Epithelial cell of proximal tubule (primary cell): ENCODE results near the gene TMEM244. TPM values are rescaled to one million over a fixed set of nuclear protein-coding genes. Genes with fewer than 3 reads are reported as not detected.
"Not testable (repeated sequence)": the region's sequence is repeated elsewhere in the genome, so short reads cannot be mapped to it uniquely, and the experiment has no call there.

Experiments
- DNase-seq: peaks from one replicate; pipeline ENCODE4 v3.0.0-alpha.2; 2011; ENCODE audit warnings: low read depth
- H3K4me3 ChIP-seq: 2 replicates; pipeline ENCODE4 v1.5.1; 2011; ENCODE audit warnings: low read depth, mild to moderate bottlenecking, low read length
- total RNA-seq: library from RNA; depleted of rRNA; stranded (reverse); fragments of >200 nt; gene quantifications from 2 replicates; pipeline ENCODE4 v1.2.3, GENCODE V29; 2015
- TF ChIP-seq, protein P1 (sequence below): conservative IDR thresholded peaks from 2 replicates; pipeline ENCODE4 v1.5.1; 2012; ENCODE audit warnings: low read depth, mild to moderate bottlenecking, low read length

The TMEM244 gene
- total RNA-seq, 1 donor from 2014 or later, result not detected

DNA sequence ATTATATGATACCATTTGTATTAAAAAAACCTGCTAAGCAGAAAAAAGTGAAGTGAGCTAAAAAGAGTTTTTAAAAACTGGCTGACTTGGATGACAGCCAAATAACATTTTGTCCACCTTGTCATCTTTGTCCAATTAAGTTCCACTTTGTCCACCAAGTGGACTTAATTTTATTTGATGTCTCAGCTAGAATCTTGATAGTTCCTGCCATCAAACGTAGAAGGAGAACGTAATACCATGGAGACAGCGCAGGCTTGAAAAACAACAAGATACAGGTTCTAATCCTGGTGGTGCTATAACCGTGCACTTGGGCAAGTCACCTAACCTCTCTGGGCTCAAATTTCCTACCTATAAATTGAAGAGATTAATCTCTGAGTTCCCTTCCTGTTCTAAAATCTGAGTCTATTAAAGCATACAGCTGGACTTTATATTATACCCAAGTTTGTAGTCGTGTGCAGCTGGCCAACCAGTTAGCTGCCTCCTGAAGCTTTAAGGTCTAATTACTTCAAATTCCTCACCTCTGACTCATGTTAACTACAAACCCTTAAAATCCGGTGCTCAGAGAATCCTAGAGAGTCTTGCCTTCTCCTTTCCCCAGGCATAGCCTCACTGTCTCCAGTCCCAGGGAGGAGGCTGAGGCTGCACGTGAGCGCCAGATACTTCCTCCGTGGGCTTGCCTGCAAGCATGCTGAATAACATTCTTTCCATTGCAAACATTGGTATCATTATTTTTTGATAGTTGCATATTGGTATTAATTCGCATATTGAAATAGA lies 16.8 kb downstream of the TMEM244 start:
- peak; percentile 29 for DNase-seq
- no peak overlapping the region for H3K4me3 ChIP-seq
- TF ChIP-seq, protein P1, sequence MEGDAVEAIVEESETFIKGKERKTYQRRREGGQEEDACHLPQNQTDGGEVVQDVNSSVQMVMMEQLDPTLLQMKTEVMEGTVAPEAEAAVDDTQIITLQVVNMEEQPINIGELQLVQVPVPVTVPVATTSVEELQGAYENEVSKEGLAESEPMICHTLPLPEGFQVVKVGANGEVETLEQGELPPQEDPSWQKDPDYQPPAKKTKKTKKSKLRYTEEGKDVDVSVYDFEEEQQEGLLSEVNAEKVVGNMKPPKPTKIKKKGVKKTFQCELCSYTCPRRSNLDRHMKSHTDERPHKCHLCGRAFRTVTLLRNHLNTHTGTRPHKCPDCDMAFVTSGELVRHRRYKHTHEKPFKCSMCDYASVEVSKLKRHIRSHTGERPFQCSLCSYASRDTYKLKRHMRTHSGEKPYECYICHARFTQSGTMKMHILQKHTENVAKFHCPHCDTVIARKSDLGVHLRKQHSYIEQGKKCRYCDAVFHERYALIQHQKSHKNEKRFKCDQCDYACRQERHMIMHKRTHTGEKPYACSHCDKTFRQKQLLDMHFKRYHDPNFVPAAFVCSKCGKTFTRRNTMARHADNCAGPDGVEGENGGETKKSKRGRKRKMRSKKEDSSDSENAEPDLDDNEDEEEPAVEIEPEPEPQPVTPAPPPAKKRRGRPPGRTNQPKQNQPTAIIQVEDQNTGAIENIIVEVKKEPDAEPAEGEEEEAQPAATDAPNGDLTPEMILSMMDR, result no peak

DNA sequence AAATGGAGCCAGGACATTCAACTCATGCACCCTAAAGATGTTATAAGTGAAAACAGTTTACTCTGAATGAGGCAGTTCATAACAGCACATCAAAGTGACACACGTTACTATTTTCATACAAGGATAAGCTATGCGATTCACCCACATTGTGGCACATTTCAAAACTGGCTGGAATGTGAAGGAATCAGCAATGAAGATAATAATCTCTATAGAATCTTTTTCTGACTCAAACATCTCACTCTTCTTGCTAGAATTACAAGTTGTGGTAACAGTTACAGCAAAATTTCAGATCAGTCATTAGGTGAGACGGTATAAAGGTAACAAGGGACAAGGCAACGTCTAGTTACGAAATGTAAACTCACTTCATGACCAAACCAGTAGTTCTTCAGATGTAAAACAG lies 17.5 kb downstream of the TMEM244 start:
- no peak for DNase-seq
- TF ChIP-seq, protein P1, result no peak
- no peak overlapping the region for H3K4me3 ChIP-seq

DNA sequence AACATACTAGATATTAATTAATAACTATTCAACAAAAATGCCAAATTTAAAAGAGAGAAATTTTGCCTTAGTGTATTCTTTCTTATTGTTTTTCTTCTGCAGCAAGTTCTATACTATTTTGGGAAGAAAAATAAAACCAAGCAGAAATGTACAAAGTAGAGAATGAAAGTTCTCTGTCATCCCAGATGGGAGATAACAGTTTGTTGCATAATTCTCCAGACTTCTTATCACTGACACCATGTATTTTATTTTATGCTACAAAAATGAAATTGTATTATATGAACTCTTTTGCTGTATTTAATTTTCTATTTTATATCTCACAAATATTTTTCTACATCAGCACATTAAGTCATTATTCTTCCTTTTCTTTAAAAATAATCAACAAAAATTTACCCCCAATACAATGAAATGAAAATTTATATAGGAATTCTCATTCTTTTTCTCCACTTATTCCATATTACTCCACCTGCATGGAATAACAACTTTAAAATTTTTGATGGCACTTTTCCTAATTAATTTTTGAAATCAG lies 18.2 kb downstream of the TMEM244 start:
- H3K4me3 ChIP-seq, result no peak overlapping the region
- TF ChIP-seq, protein P1, result no peak
- DNase-seq, result no peak

DNA sequence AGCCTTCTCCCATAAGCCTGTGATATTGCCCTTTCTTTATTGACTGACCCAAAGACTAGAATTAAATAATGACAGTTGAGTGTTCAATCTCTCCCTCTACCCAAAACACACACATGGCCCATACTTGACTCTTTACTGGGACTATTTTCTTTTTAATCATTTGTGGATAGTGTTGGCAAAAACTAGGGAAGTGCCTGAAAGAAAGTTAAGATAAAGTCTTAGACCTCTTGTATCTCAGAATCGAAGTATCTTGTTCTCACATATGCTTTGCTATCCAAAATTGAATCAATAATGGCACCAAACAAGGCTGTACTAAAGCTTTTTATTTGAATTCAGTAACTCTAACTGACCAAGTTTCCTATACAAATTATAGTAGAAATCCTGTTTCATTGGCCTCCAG lies 19.0 kb downstream of the TMEM244 start:
- no peak overlapping the region for H3K4me3 ChIP-seq
- no peak for DNase-seq
- TF ChIP-seq, protein P1, result no peak

DNA sequence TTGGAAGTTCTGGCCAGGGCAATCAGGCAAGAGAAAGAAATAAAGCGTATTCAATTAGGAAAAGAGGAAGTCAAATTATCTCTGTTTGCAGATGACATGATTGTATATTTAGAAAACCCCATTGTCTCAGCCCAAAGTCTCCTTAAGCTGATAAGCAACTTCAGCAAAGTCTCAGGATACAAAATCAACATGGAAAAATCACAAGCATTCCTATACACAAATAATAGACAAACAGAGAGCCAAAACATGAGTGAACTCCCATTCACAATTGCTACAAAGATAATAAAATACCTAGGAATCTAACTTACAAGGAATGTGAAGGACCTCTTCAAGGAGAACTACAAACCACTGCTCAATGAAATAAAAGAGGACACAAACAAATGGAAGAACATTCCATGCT lies 21.6 kb downstream of the TMEM244 start:
- not testable (repeated sequence) for DNase-seq, H3K4me3 ChIP-seq

DNA sequence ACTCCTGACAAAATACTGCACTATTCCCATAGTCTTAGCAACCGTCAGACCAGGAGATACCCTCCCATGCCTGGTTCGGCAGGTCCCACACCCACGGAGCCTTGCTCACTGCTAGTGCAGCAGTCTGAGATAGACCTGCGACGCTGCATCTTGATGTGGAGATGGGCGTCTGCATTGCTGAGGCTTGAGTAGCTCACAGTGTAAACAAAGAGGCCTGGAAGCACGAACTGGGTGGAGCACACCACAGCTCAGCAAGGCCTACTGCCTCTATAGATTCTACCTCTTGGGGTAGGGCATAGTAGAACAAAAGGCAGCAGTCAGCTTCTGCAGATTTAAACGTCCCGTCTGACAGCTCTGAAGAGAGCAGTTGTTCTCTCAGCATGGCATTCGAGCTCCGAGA lies 25.4 kb downstream of the TMEM244 start:
- TF ChIP-seq, protein P1, result no peak
- H3K4me3 ChIP-seq, result no peak overlapping the region
- no peak for DNase-seq

DNA sequence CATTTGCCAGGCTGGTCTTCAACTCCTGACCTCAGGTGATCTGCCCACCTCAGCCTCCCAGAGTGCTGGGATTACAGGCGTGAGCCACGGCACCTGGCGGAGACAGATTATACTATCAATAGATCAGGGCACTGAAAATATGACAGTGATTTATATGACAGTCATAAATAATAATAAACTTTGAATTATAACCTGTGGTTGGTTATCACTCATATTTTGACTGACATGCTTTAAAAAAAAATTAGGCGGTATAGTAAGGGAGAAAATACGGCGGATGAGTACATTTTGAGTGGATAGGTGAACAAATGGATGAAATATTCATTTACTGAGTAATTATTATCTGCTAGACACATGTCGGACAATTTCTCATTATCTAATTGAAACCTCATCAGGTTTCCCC lies 28.8 kb downstream of the TMEM244 start:
- no peak for DNase-seq
- TF ChIP-seq, protein P1, result no peak
- no peak overlapping the region for H3K4me3 ChIP-seq
